IMR-90 (cell line): Measurements from ENCODE around the gene GCN1. TPM values are rescaled to one million over a fixed set of nuclear protein-coding genes. Genes with fewer than 3 reads are reported as not detected.

Source experiments
- ATAC-seq: fragments of 200-7000 bp; cut with Tn5 transposase; 2 replicates; pipeline ENCODE4 v1.9.1; 2020; ENCODE audit warnings: low read depth, mild to moderate bottlenecking, moderate library complexity
- BruUV-seq: library from RNA; stranded (reverse); fragments of 400-500 nt; replicated peaks from 2 replicates; lab custom pipeline; 2021; lab: Mats Ljungman, UMichigan
- CTCF ChIA-PET: fragments of 300-600 bp; formaldehyde crosslinking; extraction: SDS; loops from one replicate; lab custom pipeline; 2021; ENCODE audit warnings: antibody characterized with exemption; lab: Yijun Ruan, JAX
- POLR2A ChIA-PET: fragments of 300-600 bp; sonication (Branson Sonifier 250); formaldehyde crosslinking; loops from one replicate; lab custom pipeline; 2022; ENCODE audit warnings: antibody characterized with exemption; ENCODE audit not compliant: unreplicated experiment; lab: Charles Lee
- DNase-seq: peaks from one replicate; pipeline ENCODE4 v3.0.0; 2013
- H2AFZ ChIP-seq: replicated peaks from 2 replicates; pipeline ENCODE3; 2013; ENCODE audit warnings: low read length, mild to moderate bottlenecking; ENCODE audit not compliant: poor library complexity
- H2AK5ac ChIP-seq: 2 replicates; pipeline ENCODE4 v1.6.1; 2013; ENCODE audit warnings: low read depth, low read length, inconsistent platforms
- H2AK9ac ChIP-seq: replicated peaks from 2 replicates; pipeline ENCODE3; 2013; ENCODE audit warnings: mild to moderate bottlenecking, low read depth, low read length, moderate library complexity; ENCODE audit not compliant: poor library complexity
- H2BK120ac ChIP-seq: 2 replicates; pipeline ENCODE4 v1.6.1; 2013; ENCODE audit warnings: low read depth, low read length, inconsistent platforms
- H2BK15ac ChIP-seq: 3 replicates; pipeline ENCODE4 v1.6.1; 2013; ENCODE audit warnings: low read depth, low read length, inconsistent platforms
- H2BK20ac ChIP-seq: 2 replicates; pipeline ENCODE4 v1.6.1; 2013; ENCODE audit warnings: low read depth, mild to moderate bottlenecking, inconsistent platforms, low read length, moderate library complexity
- H2BK5ac ChIP-seq: 2 replicates; pipeline ENCODE4 v1.6.1; 2013; ENCODE audit warnings: mild to moderate bottlenecking, low read depth, low read length, inconsistent platforms; ENCODE audit not compliant: poor library complexity, severe bottlenecking
- H3K14ac ChIP-seq: replicated peaks from 2 replicates; pipeline ENCODE4 v1.6.1; 2013; ENCODE audit warnings: low read depth, low read length, inconsistent platforms
- H3K18ac ChIP-seq: 2 replicates; pipeline ENCODE4 v1.6.1; 2013; ENCODE audit warnings: low read depth, low read length, control low read depth
- H3K23ac ChIP-seq: 2 replicates; pipeline ENCODE4 v1.6.1; 2013; ENCODE audit warnings: low read depth, low read length, inconsistent platforms
- H3K27ac ChIP-seq: 2 replicates; pipeline ENCODE4 v1.5.1; 2013; ENCODE audit warnings: mild to moderate bottlenecking, control low read depth, low read length; ENCODE audit not compliant: insufficient read depth
- H3K27me3 ChIP-seq: 2 replicates; pipeline ENCODE4 v1.6.1; 2013; ENCODE audit warnings: low read length; ENCODE audit not compliant: control insufficient read depth, insufficient read depth
- H3K36me3 ChIP-seq: 2 replicates; pipeline ENCODE4 v1.6.1; 2013; ENCODE audit warnings: low read length, mixed read lengths; ENCODE audit not compliant: control insufficient read depth, insufficient read depth
- H3K4ac ChIP-seq: 2 replicates; pipeline ENCODE4 v1.6.1; 2013; ENCODE audit warnings: low read depth, low read length, inconsistent platforms
- H3K4me1 ChIP-seq: 2 replicates; pipeline ENCODE4 v1.6.1; 2013; ENCODE audit warnings: low read length, mixed read lengths; ENCODE audit not compliant: control insufficient read depth, insufficient read depth
- H3K4me2 ChIP-seq: 2 replicates; pipeline ENCODE4 v1.6.1; 2013; ENCODE audit warnings: low read depth, mild to moderate bottlenecking, control low read depth, low read length, moderate library complexity
- H3K4me3 ChIP-seq: 2 replicates; pipeline ENCODE4 v1.5.1; 2013; ENCODE audit warnings: low read depth, mild to moderate bottlenecking, control low read depth, low read length, moderate library complexity; ENCODE audit not compliant: insufficient read depth
- H3K56ac ChIP-seq: 2 replicates; pipeline ENCODE4 v1.6.1; 2013; ENCODE audit warnings: low read length, inconsistent platforms; ENCODE audit not compliant: insufficient read depth; ENCODE audit errors: extremely low read depth
- H3K79me1 ChIP-seq, 2 experiments: 2 replicates each; pipeline ENCODE4 v1.6.1; 2013; ENCODE audit warnings: low read length in 2 of 2, inconsistent platforms in 1 of 2, low read depth in 1 of 2
- H3K9ac ChIP-seq: 2 replicates; pipeline ENCODE4 v1.6.1; 2013; ENCODE audit warnings: low read depth, low read length, control low read depth
- H3K9me1 ChIP-seq: 2 replicates; pipeline ENCODE4 v1.6.1; 2013; ENCODE audit warnings: low read length, inconsistent platforms; ENCODE audit not compliant: insufficient read depth
- H3K9me3 ChIP-seq: 2 replicates; pipeline ENCODE4 v1.6.1; 2013; ENCODE audit warnings: low read length; ENCODE audit not compliant: control insufficient read depth, insufficient read depth
- H4K20me1 ChIP-seq: 2 replicates; pipeline ENCODE4 v1.6.1; 2013; ENCODE audit warnings: low read length, inconsistent platforms; ENCODE audit not compliant: insufficient read depth
- H4K5ac ChIP-seq: 2 replicates; pipeline ENCODE4 v1.6.1; 2013; ENCODE audit warnings: mild to moderate bottlenecking, low read depth, low read length, control low read depth
- H4K8ac ChIP-seq, 2 experiments: 2 replicates each; pipeline ENCODE4 v1.6.1; 2013; ENCODE audit warnings: low read depth in 2 of 2, low read length in 2 of 2, control low read depth in 1 of 2, inconsistent platforms in 1 of 2
- H4K91ac ChIP-seq: 2 replicates; pipeline ENCODE4 v1.6.1; 2013; ENCODE audit warnings: low read depth, low read length, inconsistent platforms; ENCODE audit not compliant: insufficient read depth
- BHLHE40 ChIP-seq: fragments of 150-350 bp; IDR thresholded peaks from 2 replicates; pipeline ENCODE4 v1.6.1; 2016; ENCODE audit warnings: mild to moderate bottlenecking, low read depth, low read length
- CHD1 ChIP-seq: IDR thresholded peaks from 2 replicates; pipeline ENCODE4 v1.6.1; 2012; ENCODE audit warnings: low read depth, low read length, improper control_type of control experiment
- CTCF ChIP-seq: conservative IDR thresholded peaks from 2 replicates; pipeline ENCODE4 v1.5.1; 2012; ENCODE audit warnings: mild to moderate bottlenecking, low read depth, low read length, improper control_type of control experiment
- ELK1 ChIP-seq: fragments of 150-350 bp; IDR thresholded peaks from 2 replicates; pipeline ENCODE4 v1.6.1; 2016; ENCODE audit warnings: low read depth, mild to moderate bottlenecking, low read length, moderate library complexity, borderline replicate concordance
- MAZ ChIP-seq: IDR thresholded peaks from 2 replicates; pipeline ENCODE4 v1.6.1; 2012; ENCODE audit warnings: low read depth, mild to moderate bottlenecking, low read length, improper control_type of control experiment, moderate library complexity, borderline replicate concordance
- MXI1 ChIP-seq: IDR thresholded peaks from 2 replicates; pipeline ENCODE4 v1.6.1; 2012; ENCODE audit warnings: low read depth, mild to moderate bottlenecking, low read length, moderate library complexity, borderline replicate concordance
- POLR2A ChIP-seq: IDR thresholded peaks from 2 replicates; pipeline ENCODE4 v1.6.1; 2012; ENCODE audit warnings: mild to moderate bottlenecking, low read depth, low read length
- RAD21 ChIP-seq: IDR thresholded peaks from 2 replicates; pipeline ENCODE4 v1.6.1; 2012; ENCODE audit warnings: low read length, improper control_type of control experiment
- RCOR1 ChIP-seq: IDR thresholded peaks from 2 replicates; pipeline ENCODE4 v1.6.1; 2012; ENCODE audit warnings: mild to moderate bottlenecking, low read length, improper control_type of control experiment; ENCODE audit not compliant: insufficient replicate concordance
- RFX5 ChIP-seq: IDR thresholded peaks from 2 replicates; pipeline ENCODE4 v1.8.0; 2012; ENCODE audit warnings: low read depth, mild to moderate bottlenecking, low read length, moderate library complexity
- SMC3 ChIP-seq: fragments of 150-350 bp; IDR thresholded peaks from 2 replicates; pipeline ENCODE4 v1.6.1; 2016; ENCODE audit warnings: low read depth, mild to moderate bottlenecking, antibody characterized with exemption, low read length, moderate library complexity
- WGBS, 2 experiments: methylation state at CpG; one replicate each; pipeline versions ENCODE4 v1.1.5 to v1.1.7; 2013; ENCODE audit warnings: missing lambda C conversion rate in 2 of 2; ENCODE audit not compliant: insufficient read length in 1 of 2; ENCODE audit errors: extremely low coverage in 2 of 2; 5-methylcytosine and 5-hydroxymethylcytosine counted together
- dilution Hi-C: fragments of 300-500 bp; cut with HindIII; formaldehyde crosslinking; loops from one replicate; pipeline ENCODE4 v1.14.3; 2018; ENCODE audit warnings: low sequenced_read_pairs; ENCODE audit not compliant: unreplicated experiment
- in situ Hi-C: fragments of 300-500 bp; cut with MboI; formaldehyde crosslinking; loops from 3 replicates; pipeline ENCODE4 v1.14.3; 2019; ENCODE audit warnings: low sequenced_read_pairs, inconsistent platforms, mixed read lengths
- intact Hi-C: fragments of 100-400 bp; cut with micrococcal nuclease; formaldehyde crosslinking; loops from 2 replicates; pipeline ENCODE4 v1.10.0; 2022
- polyA plus RNA-seq, 3 experiments: library from polyadenylated mRNA; depleted of rRNA; stranded (reverse); fragments of >200 nt; gene quantifications; 2 replicates each; pipeline ENCODE4 v1.2.3, GENCODE V29; 2012; ENCODE audit warnings: low replicate concordance in 1 of 3
- total RNA-seq: library from RNA; depleted of rRNA; stranded (reverse); fragments of >200 nt; gene quantifications from 2 replicates; pipeline ENCODE4 v1.2.3, GENCODE V29; 2012

Gene GCN1
- total and polyA plus RNA-seq, 2 of the 4 experiments (the other 2 are of a cell fraction): 57.8 to 77.6 TPM

DNA sequence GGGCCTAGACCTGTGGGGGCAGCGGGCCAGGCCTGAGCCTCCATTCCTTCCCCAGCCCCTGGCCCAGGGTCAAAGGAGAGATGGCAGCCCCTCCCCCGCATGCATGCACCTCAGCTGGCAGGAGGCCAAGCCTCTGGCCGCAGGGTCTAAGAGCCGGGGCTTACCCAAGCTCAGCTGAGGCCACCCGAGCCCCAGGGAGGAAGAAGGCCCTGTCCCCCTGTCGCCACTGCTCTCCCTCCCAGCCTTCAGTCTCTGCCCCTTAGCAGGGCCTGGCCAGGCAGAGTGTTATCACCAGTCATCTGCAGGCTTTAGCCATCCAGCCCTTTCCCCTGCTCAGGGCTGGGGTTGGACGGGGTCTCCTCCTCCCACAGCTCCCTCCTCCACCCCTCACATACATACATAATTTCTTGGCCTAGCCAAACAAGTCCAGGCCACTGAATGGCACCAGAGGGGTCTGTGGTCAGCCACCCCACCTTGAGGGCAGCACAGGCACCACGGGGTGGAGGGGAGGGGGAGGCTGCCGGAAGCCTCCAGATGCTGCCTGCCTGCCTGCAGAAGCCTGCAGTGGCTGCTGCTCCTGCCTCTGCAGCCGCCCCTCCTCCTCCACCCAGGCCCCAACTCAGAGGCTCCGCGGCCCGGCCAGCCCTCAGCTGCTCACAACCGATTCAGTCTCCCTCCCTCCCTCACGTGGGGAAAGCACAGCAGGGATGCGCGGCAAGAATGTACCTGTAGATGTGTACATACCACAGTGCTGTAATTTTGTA, 100.7 kb downstream of the GCN1 start:
- Histone ChIP-seq H2BK15ac (no peak overlapping the region), H4K91ac (no peak overlapping the region), H3K4me3 (no peak overlapping the region), H3K36me3 (peaks cover 42% of the 10 kb centered on the region), H3K9ac (no peak overlapping the region), H3K4ac (no peak overlapping the region), H3K23ac (no peak overlapping the region), H3K4me1 (no peaks in the 10 kb centered on the region; the same call in 1 of the 2 replicates), H2AK9ac (no peak overlapping the region), H3K4me2 (no peak overlapping the region), H3K14ac (no peak overlapping the region), H3K9me3 (no peaks in the 10 kb centered on the region), H2BK5ac (no peak overlapping the region), H3K79me1 (peaks cover 0 to 25% of the 10 kb centered on the region in 2 experiments; a peak in 3 of 4 replicates), H4K8ac (no peak overlapping the region), H3K27me3 (no peaks in the 10 kb centered on the region), H4K20me1 (peaks cover 40% of the 10 kb centered on the region), H2BK120ac (no peak overlapping the region), H3K9me1 (0 out of 2 replicates have a peak, but pooled peaks cover 11% of the 10 kb centered on the region), H3K56ac (no peak overlapping the region), H4K5ac (no peak overlapping the region), H2BK20ac (no peak overlapping the region), H2AK5ac (no peak overlapping the region), H3K27ac (no peak overlapping the region), H2AFZ (no peak overlapping the region), H3K18ac (no peak overlapping the region)
- POLR2A ChIA-PET: no interaction called here
- DNase-seq (no peak), ATAC-seq (peak; percentile 22)
- BruUV-seq: no TSS peak
- CTCF ChIA-PET: no interaction called here
- in situ Hi-C loops (no loop called here), intact Hi-C loops (no loop called here), dilution Hi-C loops (no loop called here)
- 36% methylated on average over 3 of the region's 17 CpGs; no CpG with 5 or more reads in 1 of the 2 experiments for WGBS, 2 experiments
- TF ChIP-seq RFX5 (no peak), POLR2A (no peak), RAD21 (no peak), CTCF (no peak), MXI1 (no peak), ELK1 (no peak), MAZ (no peak), BHLHE40 (no peak), SMC3 (no peak), RCOR1 (no peak), CHD1 (no peak)
